T47D (cell line): ENCODE measurements around the gene LRMDA.

Experiments
- DNase-seq, 2 experiments: peaks; one replicate each; pipeline versions ENCODE4 v3.0.0 to v3.0.0-alpha.2; 2011 to 2012; ENCODE audit warnings: low read depth in 1 of 2, low spot score in 1 of 2
- JUND ChIP-seq: IDR thresholded peaks from 2 replicates; pipeline ENCODE4 v1.6.1; 2012; ENCODE audit warnings: low read depth
- in situ Hi-C: cut with HindIII; loops from 2 replicates; pipeline ENCODE4 v1.10.0; 2016; ENCODE audit warnings: low sequenced_read_pairs, low pct_unique_long_range_greater_than_20kb

The LRMDA gene

GRCh38 chr10:76091926-76092325 is 660.5 kb downstream of the LRMDA start:
- TF ChIP-seq JUND, result no peak
- no peak for DNase-seq
- in situ Hi-C loops, result no loop called here

GRCh38 chr10:76106611-76107010 is 675.2 kb downstream of the LRMDA start:
- no peak for TF ChIP-seq JUND
- in situ Hi-C loops, result no loop called here
- DNase-seq, result no peak

GRCh38 chr10:76108563-76109359 is 677.3 kb downstream of the LRMDA start:
- in situ Hi-C loops, result no loop called here
- no peak for TF ChIP-seq JUND
- DNase-seq, result no peak

- TF ChIP-seq JUND, result no peak
- no peak for DNase-seq
- in situ Hi-C loops, result no loop called here
Observed at GRCh38 chr10:76111404-76111803, 680.0 kb downstream of the LRMDA start.

- no peak for DNase-seq
- TF ChIP-seq JUND, result no peak
- in situ Hi-C loops, result no loop called here
Observed at GRCh38 chr10:76111986-76112825, 680.8 kb downstream of the LRMDA start.

- TF ChIP-seq JUND, result no peak
- peak in 1 of 2 experiments; percentile 64 for DNase-seq
- in situ Hi-C loops, result no loop called here
Observed at GRCh38 chr10:76112826-76113150, 681.4 kb downstream of the LRMDA start.

GRCh38 chr10:76113952-76114351 is 682.5 kb downstream of the LRMDA start:
- no peak for TF ChIP-seq JUND
- DNase-seq, result peak in 1 of 2 experiments; percentile 26
- in situ Hi-C loops, result no loop called here

- DNase-seq, result peak in 1 of 2 experiments; percentile 24
- TF ChIP-seq JUND, result peak; percentile 16; the same call in 1 of the 2 replicates
- in situ Hi-C loops, result no loop called here
Observed at GRCh38 chr10:76114581-76115001, 683.2 kb downstream of the LRMDA start.

- DNase-seq, result no peak
- TF ChIP-seq JUND, result no peak
- in situ Hi-C loops, result no loop called here
Observed at GRCh38 chr10:76115131-76115470, 683.7 kb downstream of the LRMDA start.

- TF ChIP-seq JUND, result no peak
- in situ Hi-C loops, result no loop called here
- DNase-seq, result peak in 1 of 2 experiments; percentile 71
Observed at GRCh38 chr10:76115471-76116155, 684.2 kb downstream of the LRMDA start.

- no peak for TF ChIP-seq JUND
- in situ Hi-C loops, result no loop called here
- no peak for DNase-seq
Observed at GRCh38 chr10:76116523-76116922, 685.1 kb downstream of the LRMDA start.

- in situ Hi-C loops, result no loop called here
- no peak for TF ChIP-seq JUND
- no peak for DNase-seq
Observed at GRCh38 chr10:76117949-76118348, 686.5 kb downstream of the LRMDA start.

GRCh38 chr10:76119036-76119435 is 687.6 kb downstream of the LRMDA start:
- no peak for TF ChIP-seq JUND
- in situ Hi-C loops, result no loop called here
- DNase-seq, result no peak
